ENCODE data around the gene PANK4.

GRCh38 chr1:2516124-2516523, 10.3 kb downstream of the PANK4 start:
- TF ChIP-seq CSDC2 (CRISPR knock-in tag; IDR thresholded peaks at IDR 0.05): no peak
- TF ChIP-seq ISL1 (CRISPR knock-in tag; IDR thresholded peaks at IDR 0.05): no peak
- TF ChIP-seq PATZ1 (CRISPR knock-in tag; IDR thresholded peaks at IDR 0.05; ENCODE audit: borderline replicate concordance): no peak
- no peak for TF ChIP-seq ZFP30 (CRISPR knock-in tag; IDR thresholded peaks at IDR 0.05)

Data from SK-N-SH treated with all-trans-retinoic acid at 6 μM for 48 hours (cell line).